NCI-H2029 (cell line): ENCODE results near the gene TAX1BP3.
"Not testable (repeated sequence)": the region's sequence is repeated elsewhere in the genome, so short reads cannot be mapped to it uniquely, and the experiment has no call there.

Experiments used
- DNase-seq: peaks from one replicate; lab custom pipeline; 2025; lab: John Stamatoyannopoulos, UW

TAX1BP3 gene, protein sequence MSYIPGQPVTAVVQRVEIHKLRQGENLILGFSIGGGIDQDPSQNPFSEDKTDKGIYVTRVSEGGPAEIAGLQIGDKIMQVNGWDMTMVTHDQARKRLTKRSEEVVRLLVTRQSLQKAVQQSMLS

DNA sequence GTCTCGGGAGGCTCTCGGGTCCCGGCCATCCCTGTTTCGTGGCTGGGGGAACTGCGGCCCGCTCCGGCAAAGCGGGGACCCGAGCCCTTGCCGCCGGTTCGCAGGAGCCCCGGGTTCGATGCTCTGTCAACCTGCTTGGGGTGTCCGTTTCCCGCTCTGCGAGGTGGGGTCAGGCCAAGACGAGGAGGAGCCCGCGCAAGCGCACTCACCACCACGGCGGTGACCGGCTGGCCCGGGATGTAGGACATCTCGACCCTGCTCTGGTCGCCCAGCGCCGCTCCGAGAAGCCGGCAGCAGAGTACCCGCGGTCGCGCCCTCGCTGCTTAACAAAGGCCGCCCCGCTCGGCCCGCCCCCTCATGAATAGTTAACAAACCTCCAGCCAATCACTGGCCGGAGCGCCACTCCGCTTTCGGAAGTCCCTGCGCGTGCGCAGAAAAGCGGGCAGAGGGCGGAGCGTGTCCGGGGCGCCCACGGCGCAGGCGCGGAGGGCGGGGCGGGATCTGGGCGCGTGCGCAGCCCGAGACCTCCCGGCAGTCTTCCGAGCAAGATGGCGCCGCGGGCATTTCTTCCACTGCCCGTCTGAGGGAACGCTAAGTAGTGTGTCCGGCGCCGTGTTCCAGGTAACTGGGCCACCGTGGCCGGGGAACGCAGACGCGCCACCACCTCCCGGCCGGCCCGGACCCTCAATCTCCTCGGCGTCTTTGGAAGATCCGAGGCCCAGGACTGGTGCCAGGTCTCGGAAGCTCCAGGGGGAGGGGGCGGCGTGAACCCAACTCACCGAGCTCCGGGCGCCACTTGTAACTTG lies at the start of gene TAX1BP3, which contains the start of gene EMC6:
Gene TAX1BP3, minus strand, starts transcription at position 300 of the 806 bp plus-strand sequence. Its CDS starts 52 bp downstream, at position 248.
Gene EMC6, plus strand, starts transcription at position 534 of the 806 bp plus-strand sequence. CDS start 335 bp downstream, outside the sequence.
- DNase-seq: peak; percentile 86

DNA sequence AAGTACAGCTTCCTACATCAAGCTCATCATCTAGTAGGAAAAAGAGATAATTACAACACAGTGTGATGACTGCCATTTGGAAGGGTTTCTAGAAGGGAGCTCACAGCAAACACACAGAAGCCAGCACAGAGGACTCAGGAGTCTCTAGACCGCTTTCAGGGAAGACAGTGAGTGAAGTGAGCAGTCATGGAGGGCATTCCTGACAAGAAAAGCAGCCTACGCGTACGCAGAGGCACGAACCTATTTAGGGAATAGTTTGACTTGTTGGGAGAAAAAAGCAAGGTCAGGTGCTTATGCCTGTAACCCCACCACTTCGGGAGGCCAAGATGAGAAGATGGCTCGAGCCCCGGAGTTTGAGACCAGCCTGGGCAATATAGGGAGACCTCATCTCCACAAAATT lies 46.9 kb upstream of the TAX1BP3 start:
- DNase-seq: no peak

DNA sequence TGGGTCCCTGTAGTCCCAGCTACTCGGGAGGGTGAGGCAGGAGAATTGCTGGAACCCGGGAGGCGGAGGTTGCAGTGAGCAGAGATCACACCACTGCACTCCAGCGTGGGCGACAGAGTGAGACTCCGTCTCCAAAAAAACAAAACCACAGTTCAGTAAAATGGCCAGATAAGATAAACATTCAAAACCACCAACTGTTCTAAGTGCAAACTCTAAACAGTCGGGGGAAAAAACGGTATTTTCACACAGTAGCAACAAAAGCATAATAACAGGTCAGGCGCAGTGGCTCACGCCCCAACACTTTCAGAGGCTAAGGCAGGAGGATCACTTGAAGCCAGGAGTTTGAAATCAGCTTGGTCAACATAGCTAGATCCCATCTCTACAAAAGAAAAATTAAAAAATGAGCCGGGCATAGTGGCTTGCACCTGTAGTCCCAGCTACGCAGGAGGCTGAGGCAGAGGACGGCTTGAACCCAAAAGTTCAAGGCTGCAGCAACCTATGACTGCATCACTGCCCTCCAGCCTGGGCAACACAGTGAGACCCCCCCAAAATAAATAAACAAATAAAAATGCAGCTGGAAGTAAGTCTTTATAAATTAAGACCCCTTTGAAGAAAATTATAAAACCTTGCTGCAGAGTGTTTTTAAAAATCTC lies 44.6 kb upstream of the TAX1BP3 start:
- DNase-seq: no peak

DNA sequence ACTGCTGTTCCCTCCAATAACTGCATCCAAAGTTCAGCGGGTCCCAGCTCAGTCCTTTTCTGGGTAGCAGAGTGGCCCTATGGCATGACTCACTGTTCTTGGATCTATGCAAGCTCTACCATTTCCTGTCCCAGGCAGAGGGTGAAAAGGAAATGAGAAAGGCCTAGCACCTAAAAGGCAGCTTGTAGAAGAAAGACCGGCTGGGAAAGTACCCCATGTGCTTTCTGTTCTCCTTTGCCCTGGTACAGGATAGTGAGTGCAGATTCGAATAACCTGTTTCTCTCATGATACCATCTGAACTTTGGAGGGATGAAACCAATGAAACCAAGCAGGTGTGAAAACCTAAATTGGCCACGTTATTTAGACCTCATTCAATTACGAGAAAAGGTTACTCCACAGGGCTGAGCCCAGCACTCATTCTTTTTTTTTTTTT lies 42.6 kb upstream of the TAX1BP3 start:
- no peak for DNase-seq

DNA sequence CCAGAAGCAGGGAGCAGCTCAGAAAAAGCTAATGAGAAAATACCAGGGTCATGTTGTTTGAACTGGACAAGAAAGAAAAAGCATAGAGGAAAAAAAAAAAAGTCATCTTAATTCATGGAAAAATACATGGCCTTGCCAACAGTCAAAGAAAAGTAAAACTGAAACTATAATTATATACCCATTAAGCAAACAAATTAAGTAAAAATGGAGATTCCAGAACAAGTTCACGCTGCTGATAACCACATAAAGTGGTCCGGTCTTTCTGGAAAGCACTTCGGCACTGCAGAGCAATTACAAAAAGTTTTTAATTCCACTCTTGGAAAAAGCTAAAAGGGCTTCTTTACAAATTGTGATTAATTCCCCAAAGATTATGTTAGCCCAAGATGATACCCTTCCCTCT lies 40.0 kb upstream of the TAX1BP3 start:
- no peak for DNase-seq

DNA sequence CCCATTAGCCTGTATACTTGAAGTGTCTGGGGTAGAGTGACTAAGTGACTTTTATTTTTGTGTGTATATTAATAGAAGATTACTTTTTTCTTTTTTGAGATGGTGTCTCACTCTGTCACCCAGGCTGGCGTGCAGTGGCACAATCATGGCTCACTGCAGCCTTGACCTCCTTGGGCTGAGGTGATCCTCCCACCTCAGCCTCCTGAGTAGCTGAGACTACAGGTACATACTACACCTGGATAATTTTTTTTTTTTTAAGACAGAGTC lies 37.3 kb upstream of the TAX1BP3 start:
- DNase-seq: not testable (repeated sequence)

DNA sequence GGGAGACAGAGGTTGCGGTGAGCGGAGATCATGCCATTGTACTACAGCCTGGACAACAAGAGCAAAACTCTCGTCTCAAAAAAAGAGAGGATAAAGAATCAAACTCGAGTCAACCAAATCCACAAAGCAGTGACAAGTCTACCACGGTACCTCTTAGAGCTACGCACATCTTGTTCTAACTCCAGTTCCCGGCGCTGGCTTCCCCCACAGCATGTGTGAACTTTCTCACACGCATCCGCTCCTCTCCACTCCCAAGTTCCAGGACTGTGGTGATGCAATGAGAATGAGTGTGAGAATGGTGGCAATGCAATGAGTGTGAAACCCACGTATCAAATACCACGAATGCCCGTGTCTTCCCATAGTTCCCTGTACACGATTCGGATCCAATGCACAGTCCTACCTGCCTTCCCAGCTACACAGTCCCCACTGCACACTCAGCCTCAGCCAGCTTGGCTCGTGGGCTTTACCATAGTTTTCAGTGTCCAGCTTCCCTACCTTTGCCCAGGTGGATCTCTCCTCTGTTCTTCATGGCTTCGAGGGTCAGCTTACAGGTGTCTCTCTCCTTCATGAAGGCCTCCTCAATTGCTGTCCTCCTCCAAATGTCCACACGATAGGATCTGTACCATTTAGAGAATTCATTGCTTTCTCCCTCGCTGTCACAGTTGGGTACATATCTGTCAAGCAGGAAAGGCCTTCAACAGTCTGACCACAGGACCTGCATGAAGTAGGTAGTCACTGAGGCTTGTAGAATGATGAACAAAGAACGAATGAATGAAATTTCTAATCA lies 36.7 kb upstream of the TAX1BP3 start:
- DNase-seq: no peak

DNA sequence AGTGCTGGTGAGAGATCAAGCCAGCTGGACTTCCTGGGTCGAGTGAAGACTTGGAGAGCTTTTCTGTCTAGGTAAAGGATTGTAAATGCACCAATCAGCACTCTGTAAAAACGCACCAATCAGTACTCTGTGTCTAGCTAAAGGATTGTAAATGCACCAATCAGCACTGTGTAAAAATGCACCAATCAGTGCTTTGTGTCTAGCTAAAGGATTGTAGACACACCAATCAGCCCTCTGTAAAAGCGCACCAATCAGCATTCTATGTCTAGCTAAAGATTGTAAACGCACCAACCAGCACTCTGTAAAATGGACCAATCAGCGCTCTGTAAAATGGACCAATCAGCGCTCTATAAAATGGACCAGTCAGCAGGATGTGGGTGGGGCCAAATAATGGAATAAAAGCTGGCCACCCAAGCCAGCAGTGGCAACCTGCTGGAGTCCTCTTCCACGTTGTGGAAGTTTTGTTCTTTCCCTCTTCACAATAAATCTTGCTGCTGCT lies 33.7 kb upstream of the TAX1BP3 start:
- not testable (repeated sequence) for DNase-seq

DNA sequence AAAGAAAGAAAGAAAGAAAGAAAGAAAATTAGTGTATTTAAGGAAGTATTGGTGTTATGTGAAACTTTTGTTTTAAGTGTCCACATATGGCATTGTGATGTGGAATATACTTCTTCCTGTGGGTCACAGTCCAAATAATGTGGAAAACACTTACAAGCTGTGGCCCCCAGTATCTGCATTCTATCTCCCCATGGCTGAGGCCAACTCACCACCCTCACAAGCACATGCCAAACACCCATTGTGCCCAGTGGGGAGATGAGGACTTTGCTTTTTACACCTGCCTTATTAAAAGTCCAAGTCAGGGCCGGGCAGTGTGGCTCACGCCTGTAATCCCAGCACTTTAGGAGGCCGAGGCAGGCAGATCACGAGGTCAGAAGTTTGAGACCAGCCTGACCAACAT lies 31.6 kb upstream of the TAX1BP3 start:
- no peak for DNase-seq

DNA sequence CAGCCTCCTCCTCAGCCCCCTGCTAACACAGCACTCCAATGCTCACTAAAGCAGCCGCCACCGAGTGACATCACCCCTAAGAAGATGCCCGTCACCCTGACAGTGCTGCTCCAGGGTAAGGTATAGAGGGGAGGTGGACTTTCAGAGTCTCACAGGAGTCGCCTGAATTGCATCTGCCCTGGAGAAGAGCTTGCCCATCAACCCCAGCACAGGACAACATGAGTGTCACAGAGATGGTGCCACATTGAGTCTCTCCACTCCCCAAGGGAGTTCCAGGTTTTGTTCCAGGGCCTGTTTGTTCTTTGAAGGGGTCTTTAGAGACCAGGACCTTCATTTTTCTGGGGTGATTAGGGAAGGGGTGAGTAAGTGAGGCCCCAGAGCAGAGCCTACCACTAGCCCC lies 29.8 kb upstream of the TAX1BP3 start:
- DNase-seq: no peak

DNA sequence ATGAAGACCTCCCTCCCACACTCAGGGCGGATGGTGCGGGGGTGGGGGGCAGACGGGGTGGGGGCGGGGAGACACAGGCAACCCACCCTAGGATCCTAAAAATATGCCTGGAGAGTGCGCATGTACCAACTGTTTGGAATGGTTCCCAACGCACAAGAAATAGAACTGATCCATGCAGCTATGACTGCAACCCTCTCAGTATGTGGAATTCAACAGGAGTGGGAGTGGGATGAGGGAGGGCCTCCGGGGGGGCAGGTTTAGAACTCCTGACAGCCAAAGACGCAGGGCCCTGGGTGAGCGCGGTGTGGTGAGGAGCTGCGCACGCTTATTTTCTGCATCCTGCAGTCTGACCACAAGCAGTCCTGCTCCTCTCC lies 28.7 kb upstream of the TAX1BP3 start:
- no peak for DNase-seq

DNA sequence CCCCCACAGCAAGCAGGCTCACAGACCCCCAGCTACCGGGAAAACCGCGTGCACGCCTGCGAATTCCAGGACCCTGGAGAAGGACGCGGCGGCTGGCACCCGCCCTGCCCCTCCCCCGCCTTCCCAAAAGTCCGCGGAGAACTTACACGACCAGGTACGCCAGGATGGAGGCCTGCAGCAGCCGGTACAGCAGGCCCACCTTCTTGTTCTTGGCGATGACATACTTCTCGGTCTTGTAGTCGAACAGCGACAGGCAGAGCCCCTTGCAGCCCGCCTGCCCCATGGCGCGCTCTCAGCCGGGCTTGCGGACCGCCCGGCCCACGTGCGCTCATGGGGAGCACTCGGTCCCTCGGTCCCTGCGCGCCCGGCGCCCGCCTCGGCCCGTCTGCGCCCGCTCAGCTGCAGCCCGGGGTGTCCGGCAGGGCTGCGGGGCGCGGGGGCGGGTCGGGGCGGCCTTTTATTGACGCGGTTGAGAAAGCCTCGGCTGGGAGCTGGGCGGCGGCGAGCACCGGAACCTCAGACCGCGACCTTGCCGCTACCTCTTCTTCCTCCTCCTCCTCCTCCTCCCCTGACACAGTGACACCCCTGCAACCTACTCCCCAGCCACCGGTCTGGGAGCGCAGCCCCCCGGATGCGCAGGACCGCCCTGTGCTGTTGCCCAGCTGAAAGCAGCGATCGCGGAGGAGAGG lies 27.5 kb upstream of the TAX1BP3 start, which contains the start of gene P2RX5:
Gene P2RX5, minus strand, starts transcription at position 433 of the 689 bp plus-strand sequence. Its CDS starts 150 bp downstream, at position 283.
- no peak for DNase-seq

DNA sequence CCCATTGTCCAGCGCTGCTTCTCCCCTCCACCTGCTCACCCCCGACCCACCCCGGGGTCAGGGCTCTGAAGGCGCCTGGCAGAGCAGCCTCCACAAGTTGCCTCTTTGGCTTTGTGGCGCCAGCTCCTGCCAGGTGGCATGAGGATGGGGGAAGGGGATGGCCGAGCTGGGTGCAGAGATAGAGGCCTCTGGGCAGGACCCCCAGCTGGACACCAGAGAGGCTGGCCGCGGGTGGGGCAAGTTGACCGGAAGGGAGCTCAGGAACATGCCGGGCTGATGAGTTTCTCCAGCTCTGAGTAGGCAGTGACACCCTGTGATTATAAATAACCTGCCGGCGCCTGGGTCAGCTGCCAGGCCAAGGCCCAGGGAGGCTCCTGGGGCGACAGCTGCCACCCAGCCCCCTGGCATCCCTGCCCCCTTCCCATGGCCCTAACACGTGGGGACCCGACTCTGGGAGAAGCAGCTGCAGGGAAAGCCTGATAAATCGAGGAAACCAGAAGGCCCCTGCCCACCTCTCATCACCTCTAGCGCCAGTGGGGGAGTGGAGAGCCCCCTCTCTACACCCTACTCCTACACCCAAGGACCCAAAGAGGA lies 26.8 kb upstream of the TAX1BP3 start:
- DNase-seq: no peak

DNA sequence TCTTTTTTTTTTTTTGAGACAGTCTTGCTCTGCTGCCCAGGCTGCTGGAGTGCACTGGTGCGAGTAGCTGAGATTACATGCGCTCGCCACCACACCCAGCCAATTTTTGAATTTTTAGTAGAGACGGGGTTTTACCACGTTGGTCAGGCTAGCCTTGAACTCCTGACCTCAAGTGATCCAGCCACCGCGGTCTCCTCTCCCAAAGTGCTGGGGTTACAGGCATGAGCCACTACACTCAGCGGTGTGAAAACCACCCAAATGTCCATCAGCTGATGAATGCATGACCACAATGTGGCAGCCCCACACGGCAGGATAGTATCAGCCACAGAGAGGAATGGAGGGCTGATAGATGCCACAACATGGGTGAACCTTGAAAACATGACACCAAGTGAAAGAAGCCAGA lies 25.5 kb upstream of the TAX1BP3 start:
- DNase-seq: no peak

DNA sequence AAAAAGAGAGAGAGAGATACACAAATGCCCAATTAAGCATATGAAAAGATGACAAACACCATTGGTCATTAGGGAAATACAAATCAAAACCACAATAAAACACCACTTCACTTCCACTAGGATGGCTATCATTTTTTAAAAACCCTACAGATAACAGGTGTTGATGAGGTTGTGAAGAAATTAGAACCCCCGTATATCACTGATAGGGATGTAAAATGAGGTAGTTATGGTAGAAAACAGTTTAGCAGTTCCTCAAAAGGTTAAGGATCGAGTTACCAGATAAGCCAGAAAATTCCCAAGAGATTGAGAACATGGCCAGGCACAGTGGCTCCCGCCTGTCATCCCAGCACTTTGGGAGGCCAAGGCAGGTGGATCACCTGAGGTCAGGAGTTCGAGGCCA lies 24.8 kb upstream of the TAX1BP3 start:
- DNase-seq: no peak

DNA sequence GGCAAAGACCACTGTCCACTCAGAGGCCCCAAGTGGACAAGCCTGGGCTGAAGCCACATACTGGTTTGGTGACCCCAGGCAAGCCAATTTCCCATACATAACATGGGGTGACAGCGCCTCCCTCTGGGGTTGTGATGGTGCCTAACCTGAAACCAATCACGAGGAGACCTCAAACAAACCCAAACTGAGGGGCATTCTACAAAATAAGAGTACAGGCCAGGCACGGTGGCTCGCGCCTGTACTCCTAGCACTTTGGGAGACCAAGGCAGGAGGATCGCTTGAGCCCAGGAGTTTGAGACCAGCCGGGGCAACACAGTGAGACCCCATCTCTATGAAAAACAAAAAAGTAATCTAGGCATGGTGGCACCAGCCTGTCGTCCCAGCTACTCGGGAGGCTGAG lies 24.0 kb upstream of the TAX1BP3 start:
- DNase-seq: no peak

DNA sequence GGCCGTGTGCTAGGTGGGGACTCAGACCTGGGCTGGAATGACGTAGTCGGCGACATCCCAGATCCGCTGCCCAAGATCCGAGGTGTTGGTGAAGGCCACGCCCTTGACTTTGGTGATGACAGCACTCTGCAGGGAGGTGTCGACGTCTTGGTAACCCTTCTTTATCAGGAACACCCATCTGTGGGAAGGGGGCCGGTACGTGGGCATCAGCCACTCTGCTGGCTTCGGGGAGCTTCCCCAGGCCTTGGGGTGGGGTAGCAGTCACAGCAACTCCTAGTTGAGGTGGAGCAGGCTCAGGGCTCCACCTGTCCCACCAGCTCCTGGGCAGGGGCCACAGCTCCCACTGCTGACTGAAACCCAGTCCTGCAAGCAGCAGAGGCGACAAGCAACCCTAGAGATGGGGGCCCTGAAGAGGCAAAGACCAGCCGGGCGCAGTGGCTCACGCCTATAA lies 23.3 kb upstream of the TAX1BP3 start:
- DNase-seq: no peak

DNA sequence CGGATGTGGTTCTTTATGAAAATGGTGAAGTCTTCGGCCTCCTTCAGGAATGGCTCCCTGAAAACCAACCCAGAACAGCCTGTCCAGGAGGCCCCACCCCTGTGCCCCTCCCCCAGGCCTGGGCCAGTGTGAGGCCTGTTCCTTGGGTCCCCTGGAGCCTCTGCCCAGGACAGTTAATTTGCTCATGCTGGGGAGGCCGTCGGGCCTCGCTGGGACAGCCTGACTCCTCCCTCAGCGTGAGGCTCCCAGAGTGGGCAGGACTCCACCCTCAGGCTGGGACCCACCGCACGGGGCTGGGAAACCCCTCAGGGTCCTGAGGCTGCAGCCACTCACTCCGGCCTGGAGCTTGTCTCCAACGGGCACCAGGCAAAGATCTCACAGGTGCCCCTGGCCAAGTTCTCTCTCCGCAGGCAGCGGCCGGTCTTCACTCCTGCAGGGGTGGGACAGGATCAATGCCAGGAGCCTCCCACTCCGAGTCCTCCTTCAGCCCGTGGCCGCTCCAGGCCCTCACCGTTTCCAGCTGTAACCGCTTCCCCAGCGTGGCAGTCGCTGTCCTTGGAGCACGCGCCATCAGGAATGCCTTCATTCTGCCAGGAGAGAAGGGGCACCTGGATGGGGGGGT lies 21.8 kb upstream of the TAX1BP3 start:
- DNase-seq: no peak

DNA sequence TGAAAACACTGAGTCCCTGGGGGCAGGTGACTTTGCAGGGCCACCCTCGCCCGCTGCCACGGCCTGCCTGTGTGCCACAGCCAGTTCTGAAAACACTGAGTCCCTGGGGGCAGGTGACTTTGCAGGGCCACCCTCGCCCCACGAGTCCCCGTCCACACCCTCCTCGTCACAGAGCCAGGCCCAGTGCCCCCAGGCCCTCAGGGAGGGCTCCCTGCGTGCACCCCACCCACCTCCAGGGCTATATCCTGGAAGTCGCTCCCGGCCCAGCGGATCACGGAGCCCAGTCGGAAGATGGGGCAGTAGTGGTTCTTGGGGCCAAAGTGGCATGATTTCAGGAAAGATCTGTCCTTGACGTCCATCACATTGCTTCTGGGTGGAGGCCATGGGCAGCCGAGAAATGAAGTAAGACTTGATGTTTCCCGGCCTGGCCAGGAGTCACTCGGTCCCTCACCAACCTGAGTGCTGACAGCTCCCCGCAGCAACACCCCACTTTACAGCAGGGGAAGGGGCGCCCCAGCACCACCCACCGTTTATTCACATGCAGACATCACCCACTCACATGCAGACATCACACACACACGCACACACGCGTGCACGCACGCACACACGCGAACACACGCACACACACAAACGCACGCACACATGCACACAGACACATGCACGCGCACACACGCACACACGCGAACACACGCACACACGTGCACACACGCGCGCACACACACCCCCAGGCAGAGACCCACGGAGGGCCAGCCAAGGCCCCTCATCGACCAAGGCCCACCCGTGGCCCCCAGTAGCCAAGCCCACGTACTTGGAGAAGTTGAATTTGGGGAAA lies 21.1 kb upstream of the TAX1BP3 start:
- no peak for DNase-seq

DNA sequence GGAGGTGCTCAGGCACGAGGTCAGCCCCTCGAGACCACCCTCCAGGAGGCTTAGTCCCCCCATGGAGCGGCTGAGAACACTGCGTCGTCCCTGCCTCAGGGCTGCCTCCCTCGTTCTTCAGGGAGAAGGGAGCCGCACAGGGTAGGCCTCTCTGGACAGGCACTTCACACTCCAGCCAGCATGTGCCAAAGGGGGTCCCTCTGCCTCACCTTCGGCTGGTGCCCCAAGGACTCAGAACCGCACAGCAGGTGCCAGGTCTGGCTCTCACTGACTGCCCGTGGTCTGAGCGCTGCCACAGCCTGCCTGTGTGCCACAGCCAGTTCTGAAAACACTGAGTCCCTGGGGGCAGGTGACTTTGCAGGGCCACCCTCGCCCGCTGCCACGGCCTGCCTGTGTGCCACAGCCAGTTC lies 20.5 kb upstream of the TAX1BP3 start:
- DNase-seq: no peak
